GM18909 (cell line): Measurements from ENCODE around the gene GNB1L.

Experiments used
- ATAC-seq: cut with Tn5 transposase; IDR thresholded peaks from one replicate; pipeline ENCODE4 v1.9.1; 2021; ENCODE audit warnings: mild to moderate bottlenecking; ENCODE audit not compliant: unreplicated experiment, poor library complexity

Gene GNB1L

GRCh38 chr22:19867617-19868016, 12.9 kb upstream of the GNB1L start:
- ATAC-seq: no peak

- no peak for ATAC-seq
These were observed 12.0 kb upstream of the GNB1L start for GRCh38 chr22:19866665-19867009.

- ATAC-seq: no peak
These were observed 10.6 kb upstream of the GNB1L start for GRCh38 chr22:19865141-19865829.

- no peak for ATAC-seq
These were observed 9.9 kb upstream of the GNB1L start for GRCh38 chr22:19864538-19865106.

GRCh38 chr22:19863571-19863970, 8.9 kb upstream of the GNB1L start:
- ATAC-seq: no peak

GRCh38 chr22:19862619-19863246, 8.1 kb upstream of the GNB1L start:
- ATAC-seq: no peak

GRCh38 chr22:19859861-19860510, 5.3 kb upstream of the GNB1L start:
- ATAC-seq: no peak

GRCh38 chr22:19857382-19857781, 2.7 kb upstream of the GNB1L start:
- no peak for ATAC-seq

- peak; percentile 19 for ATAC-seq
These were observed 1.1 kb upstream of the GNB1L start for GRCh38 chr22:19855504-19856409.

GRCh38 chr22:19853879-19854777, 546 bp downstream of the GNB1L start:
- peak; percentile 7 for ATAC-seq

- ATAC-seq: no peak
These were observed 1.4 kb downstream of the GNB1L start for GRCh38 chr22:19853058-19853878.

- no peak for ATAC-seq
These were observed 2.4 kb downstream of the GNB1L start for GRCh38 chr22:19852177-19852781.

- ATAC-seq: no peak
These were observed 3.1 kb downstream of the GNB1L start for GRCh38 chr22:19851291-19852176.

- ATAC-seq: no peak
These were observed 3.9 kb downstream of the GNB1L start for GRCh38 chr22:19850763-19851109.

- no peak for ATAC-seq
These were observed 4.6 kb downstream of the GNB1L start for GRCh38 chr22:19849835-19850762.
